GM20000 (cell line): ENCODE measurements around the gene PLA2R1.
"Not testable (repeated sequence)": the region's sequence is repeated elsewhere in the genome, so short reads cannot be mapped to it uniquely, and the experiment has no call there.

Source experiments
- DNase-seq: peaks from one replicate; pipeline ENCODE4 v3.0.0; 2012; ENCODE audit warnings: low spot score
- CTCF ChIP-seq: IDR thresholded peaks from 2 replicates; pipeline ENCODE4 v1.5.1; 2012; ENCODE audit warnings: mild to moderate bottlenecking, control low read depth; ENCODE audit errors: extremely low read depth, missing control alignments

Gene PLA2R1

GRCh38 chr2:160042054-160042453 lies 20.4 kb downstream of the PLA2R1 start:
- no peak for TF ChIP-seq CTCF
- no peak for DNase-seq

GRCh38 chr2:160041091-160041490 lies 21.3 kb downstream of the PLA2R1 start:
- DNase-seq: no peak
- no peak for TF ChIP-seq CTCF

- TF ChIP-seq CTCF: no peak
- DNase-seq: no peak
Measured at GRCh38 chr2:160039166-160039903, 23.1 kb downstream of the PLA2R1 start.

GRCh38 chr2:160038662-160039061 lies 23.8 kb downstream of the PLA2R1 start:
- not testable (repeated sequence) for DNase-seq

GRCh38 chr2:160036736-160037135 lies 25.7 kb downstream of the PLA2R1 start:
- DNase-seq: no peak
- no peak for TF ChIP-seq CTCF

GRCh38 chr2:160035125-160035524 lies 27.3 kb downstream of the PLA2R1 start:
- no peak for TF ChIP-seq CTCF
- no peak for DNase-seq

GRCh38 chr2:160034396-160034795 lies 28.0 kb downstream of the PLA2R1 start:
- DNase-seq: no peak

More at GRCh38 chr2:160034396-160034795, 28.0 kb downstream of the PLA2R1 start:
- no peak for TF ChIP-seq CTCF
